ENCODE data around the gene IHH. TPM values are rescaled to one million over a fixed set of nuclear protein-coding genes. Genes with fewer than 3 reads are reported as not detected.

Gene IHH
- total and polyA plus RNA-seq, 2 of the 8 experiments (the other 6 are each of a cell fraction or from before 2014, with no cell fraction given) = 0.03 TPM; not detected in 1

- Histone ChIP-seq H3K18ac (ENCODE audit: extremely low read depth, low read length) (no peak overlapping the region), H2AFZ (ENCODE audit: low read length) (no peak overlapping the region), H3K4ac (replicated peaks; ENCODE audit: insufficient read length, low read depth, low read length) (no peak overlapping the region), H3K23me2 (ENCODE audit: low read depth, low read length) (no peaks in the 10 kb centered on the region), H4K8ac (ENCODE audit: extremely low read depth, insufficient read depth, low read length) (no peak overlapping the region), H3K27ac (ENCODE audit: low read depth, low read length) (no peak overlapping the region), H3K9ac (replicated peaks in 1 of 4; ENCODE audit: extremely low read depth in 1 of 4, low read depth in 3 of 4, low read length in 3 of 4) (no peak overlapping the region), H3K27me3 (replicated peaks in 1 of 4; ENCODE audit: control insufficient read depth in 3 of 4, extremely low read depth in 1 of 4, insufficient read depth in 3 of 4, low read length in 3 of 4) (peaks cover 1 to 14% (median 5%) of the 10 kb centered on the region in 4 experiments; a peak in 6 of 7 replicates), H4K91ac (replicated peaks; ENCODE audit: insufficient read length, low read length) (no peak overlapping the region), H3K36me3 (ENCODE audit: control insufficient read depth in 2 of 4, insufficient read depth in 4 of 4, low read length in 3 of 4) (no peaks in the 10 kb centered on the region), H2AK5ac (ENCODE audit: low read depth, low read length) (no peak overlapping the region), H3K14ac (ENCODE audit: insufficient read length) (no peak overlapping the region), H2BK15ac (ENCODE audit: low read length) (no peak overlapping the region), H2BK20ac (ENCODE audit: low read length) (no peak overlapping the region), H3K4me2 (ENCODE audit: insufficient read depth in 1 of 2, low read depth in 2 of 2, low read length in 2 of 2) (no peak overlapping the region), H3K79me1 (ENCODE audit: low read depth, low read length) (no peaks in the 10 kb centered on the region), H3K4me3 (ENCODE audit: extremely low read depth in 1 of 4, insufficient read depth in 2 of 4, low read depth in 3 of 4, low read length in 4 of 4) (no peak overlapping the region), H3K79me2 (ENCODE audit: control insufficient read depth in 1 of 2, insufficient read depth in 2 of 2, low read length in 2 of 2) (no peaks in the 10 kb centered on the region), H4K20me1 (replicated peaks in 1 of 2; ENCODE audit: control insufficient read depth in 1 of 2, insufficient read depth in 2 of 2, low read length in 2 of 2) (no peaks in the 10 kb centered on the region), H3K23ac (ENCODE audit: insufficient read length) (no peak overlapping the region), H4K5ac (ENCODE audit: insufficient read length, low read depth, low read length) (no peak overlapping the region), H3K4me1 (replicated peaks in 1 of 4; ENCODE audit: control insufficient read depth in 3 of 4, insufficient read depth in 4 of 4, low read length in 3 of 4) (no peaks in the 10 kb centered on the region), H3K9me3 (ENCODE audit: insufficient read depth in 2 of 2, low read depth in 1 of 2, low read length in 1 of 2) (no peaks in the 10 kb centered on the region), H2BK12ac (ENCODE audit: low read depth, low read length) (no peak overlapping the region), H2BK120ac (replicated peaks; ENCODE audit: low read depth, low read length) (no peak overlapping the region), H3K56ac (replicated peaks; ENCODE audit: insufficient read length, low read depth, low read length) (no peak overlapping the region), H2BK5ac (ENCODE audit: low read depth, low read length) (no peak overlapping the region)
- ChIA-PET CTCF (ENCODE audit: partially characterized antibody) (interaction anchor here (0.9 to 14.7 kb wide), 26 partner anchors 9 to 382 kb away, joined by 3 to 154 read pairs (median 4); partner anchors contain the start of genes CFAP65, CRYBA2 and IHH), POLR2A (ENCODE audit: partially characterized antibody) (interaction anchor here (1.6 kb wide), 1 partner anchor 14 kb away, joined by 5 read pairs; no protein-coding TSS in a partner anchor)
- TF ChIP-seq MAFK (IDR thresholded peaks at IDR 0.05; ENCODE audit: low read depth, low read length) (no peak), NRF1 (IDR thresholded peaks at IDR 0.05; ENCODE audit: low read depth, low read length) (no peak), TEAD4 (IDR thresholded peaks at IDR 0.05; ENCODE audit: low read depth, low read length) (no peak), SP1 (IDR thresholded peaks at IDR 0.05; ENCODE audit: low read depth, low read length) (no peak), SAP30 (IDR thresholded peaks at IDR 0.05; ENCODE audit: insufficient read depth, insufficient replicate concordance, low read length) (no peak), ZNF274 (IDR thresholded peaks at IDR 0.05; ENCODE audit: borderline replicate concordance, extremely low read depth, low read length) (no peak), GTF2F1 (IDR thresholded peaks at IDR 0.05; ENCODE audit: borderline replicate concordance, low read depth, low read length) (no peak), SIRT6 (IDR thresholded peaks at IDR 0.05; ENCODE audit: low read length) (no peak), POU5F1 (IDR thresholded peaks at IDR 0.05; ENCODE audit: low read depth, low read length) (no peak), BRCA1 (IDR thresholded peaks at IDR 0.05; ENCODE audit: low read depth, low read length) (no peak), TCF12 (IDR thresholded peaks at IDR 0.05; ENCODE audit: low read depth, low read length) (no peak), CHD2 (IDR thresholded peaks at IDR 0.05; ENCODE audit: low read length) (no peak), USF2 (IDR thresholded peaks at IDR 0.05; ENCODE audit: low read length) (no peak), BCL11A (IDR thresholded peaks at IDR 0.05; ENCODE audit: low read depth in 2 of 2, low read length in 2 of 2) (no peak)
- DNase-seq (ENCODE audit: low read depth in 1 of 2, low spot score in 2 of 2) = no peak
- no peak for FAIRE-seq
- WGBS, 2 experiments (ENCODE audit: extremely low coverage in 1 of 2, insufficient coverage in 1 of 2, insufficient read length in 1 of 2, insufficient replicate concordance in 2 of 2, low coverage in 1 of 2, low lambda C conversion rate in 2 of 2, missing lambda C conversion rate in 1 of 2) = 80% methylated on average over 5 of the region's 5 CpGs; no CpG with 5 or more reads in 1 of the 2 experiments
Measured at GRCh38 chr2:219010873-219011272, 49.8 kb downstream of the IHH start.

Measured in H1 (cell line).